HG02763 (cell line): Measurements from ENCODE around the gene GZMA.
"Not testable (repeated sequence)": the region's sequence is repeated elsewhere in the genome, so short reads cannot be mapped to it uniquely, and the experiment has no call there.

Experiments used
- ATAC-seq: cut with Tn5 transposase; IDR thresholded peaks from one replicate; pipeline ENCODE4 v1.9.1; 2021; ENCODE audit warnings: mild to moderate bottlenecking, moderate library complexity; ENCODE audit not compliant: unreplicated experiment

GZMA gene

DNA sequence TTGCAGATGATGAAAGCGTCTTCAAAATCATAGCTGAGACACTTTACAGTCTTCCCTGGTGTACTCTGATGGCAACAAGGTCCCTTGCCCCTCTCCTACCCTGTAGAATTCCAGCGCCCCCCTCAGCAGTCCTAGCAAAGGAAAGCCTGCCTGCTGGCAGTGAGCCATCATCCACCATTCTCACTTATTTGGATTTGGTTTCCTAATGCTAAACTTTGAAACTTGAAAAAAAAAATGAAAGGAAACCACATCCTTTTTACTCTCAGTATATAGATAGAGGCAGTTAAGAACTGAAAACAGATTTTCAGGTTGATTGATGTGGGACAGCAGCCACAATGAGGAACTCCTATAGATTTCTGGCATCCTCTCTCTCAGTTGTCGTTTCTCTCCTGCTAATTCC is at the start of gene GZMA:
Gene GZMA (plus strand): TSS at position 299 of the 400 bp plus-strand sequence. CDS start 37 bp downstream, at position 336.
- no peak for ATAC-seq

DNA sequence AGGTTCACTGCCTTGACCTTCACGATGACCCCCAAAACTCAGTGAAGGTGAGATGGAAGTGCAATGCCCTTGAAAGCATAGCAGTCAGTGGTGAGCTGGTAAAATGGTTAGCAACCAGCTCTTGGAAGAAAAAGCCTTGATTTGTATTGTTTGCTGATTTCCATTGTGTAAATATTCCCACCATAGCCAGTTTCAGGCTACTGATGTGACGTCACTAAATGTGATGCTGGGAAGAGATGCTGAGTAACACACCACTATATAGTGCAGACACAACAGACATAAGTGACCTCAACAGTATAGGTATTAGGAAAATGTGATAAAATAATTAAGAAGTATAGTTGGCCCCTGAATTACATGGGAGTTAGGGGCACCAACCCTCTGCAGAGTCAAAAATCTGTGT is 47.3 kb upstream of the GZMA start:
- ATAC-seq, result no peak

DNA sequence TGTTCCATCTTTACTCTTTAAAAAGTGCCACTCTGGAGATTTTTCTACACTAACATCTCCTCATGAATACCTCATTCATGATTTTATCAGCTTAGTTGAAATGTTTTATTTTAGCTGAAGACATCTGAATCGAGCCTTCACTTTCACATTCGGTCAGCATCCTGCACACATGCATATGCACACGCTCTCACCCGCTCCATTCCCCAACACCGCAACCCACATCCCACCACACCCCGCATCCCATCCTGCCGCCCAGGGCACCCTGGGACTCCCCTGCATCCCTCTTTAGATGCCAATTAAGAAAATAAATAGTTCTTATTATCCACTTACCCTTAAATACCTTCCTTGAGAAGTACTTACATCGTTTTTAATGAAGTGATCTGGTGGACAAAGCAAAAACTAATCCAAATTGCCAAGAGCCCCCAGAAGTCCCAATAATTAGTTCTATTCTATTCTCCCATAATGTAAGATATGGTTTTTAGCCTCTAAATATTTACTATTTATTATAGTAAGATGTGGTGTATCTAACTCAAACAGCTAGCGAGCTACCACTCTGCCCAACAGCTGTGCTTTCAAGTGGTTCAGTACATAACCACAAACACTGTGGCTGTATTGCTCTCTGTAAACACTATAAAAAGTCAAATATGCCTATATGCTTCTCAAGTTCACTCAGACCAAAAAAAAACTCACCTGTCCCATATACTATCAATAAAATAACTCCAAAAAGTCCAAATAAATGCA is 40.2 kb upstream of the GZMA start:
- no peak for ATAC-seq

DNA sequence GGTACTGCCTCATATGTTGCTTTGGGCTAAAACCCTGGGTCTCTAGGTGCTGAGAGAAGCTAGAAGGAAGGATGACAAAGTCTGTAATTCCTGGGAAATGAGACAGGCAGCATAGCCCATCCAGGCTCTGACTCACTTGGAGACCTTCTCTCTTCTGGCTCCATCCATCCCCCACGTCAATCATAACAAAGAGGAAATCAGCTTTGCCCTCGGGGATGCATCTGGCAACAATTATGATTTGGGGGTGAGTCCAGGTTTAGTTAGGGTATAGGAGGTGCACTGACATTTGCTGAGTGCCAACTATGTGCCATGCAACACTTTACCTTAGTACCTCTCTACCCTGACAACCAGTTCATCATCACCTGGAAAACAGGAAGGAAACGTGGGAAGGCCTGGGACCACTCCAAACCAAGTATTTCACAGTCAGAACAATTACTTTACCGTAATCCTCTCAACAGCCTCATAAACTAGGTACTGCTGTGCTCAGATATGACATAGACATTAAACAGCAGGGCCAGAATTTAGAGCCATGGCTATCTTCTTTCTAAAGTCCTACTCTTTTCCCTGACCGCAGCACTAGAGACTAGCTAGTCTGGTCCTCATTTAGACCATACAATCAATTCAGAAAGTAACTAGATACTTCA is 39.1 kb upstream of the GZMA start:
- ATAC-seq, result no peak

DNA sequence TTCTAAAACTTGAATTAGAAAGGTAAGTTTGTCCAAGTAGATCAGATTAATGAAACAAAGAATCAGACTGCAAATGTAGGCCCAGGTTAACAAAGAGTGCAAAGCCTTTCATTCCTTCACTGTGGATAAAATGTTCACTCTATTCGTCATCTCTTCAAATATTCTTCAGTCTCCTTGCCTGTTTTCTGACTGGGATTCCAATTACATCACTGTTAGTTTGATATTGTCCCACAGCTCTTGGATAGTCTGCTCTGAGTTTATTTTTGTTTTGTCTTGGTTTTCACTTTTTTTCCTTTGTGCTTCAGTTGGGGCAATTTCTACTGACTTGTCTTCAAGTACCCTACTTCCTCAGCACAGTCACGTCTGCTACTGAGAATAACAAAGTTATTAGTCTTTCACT is 38.5 kb upstream of the GZMA start:
- ATAC-seq, result no peak

DNA sequence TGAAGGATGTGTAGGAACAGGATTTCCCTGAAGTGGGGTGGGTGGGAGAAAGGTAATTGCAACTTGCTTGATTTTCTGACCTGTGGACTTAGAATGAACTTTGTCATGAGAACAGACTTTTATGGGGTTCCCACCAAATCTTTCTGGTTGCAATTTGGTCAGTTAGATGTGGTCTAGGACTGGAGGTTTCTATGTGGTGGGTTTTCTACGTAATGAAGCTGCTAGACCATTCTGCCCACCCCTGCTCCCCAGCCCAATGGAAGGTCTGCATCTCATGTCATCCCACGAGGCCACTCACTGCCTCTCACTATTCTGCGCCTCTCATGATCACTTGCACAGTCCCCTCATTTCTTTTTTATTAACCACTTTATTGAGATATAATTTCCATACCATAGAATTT is 37.9 kb upstream of the GZMA start:
- no peak for ATAC-seq

DNA sequence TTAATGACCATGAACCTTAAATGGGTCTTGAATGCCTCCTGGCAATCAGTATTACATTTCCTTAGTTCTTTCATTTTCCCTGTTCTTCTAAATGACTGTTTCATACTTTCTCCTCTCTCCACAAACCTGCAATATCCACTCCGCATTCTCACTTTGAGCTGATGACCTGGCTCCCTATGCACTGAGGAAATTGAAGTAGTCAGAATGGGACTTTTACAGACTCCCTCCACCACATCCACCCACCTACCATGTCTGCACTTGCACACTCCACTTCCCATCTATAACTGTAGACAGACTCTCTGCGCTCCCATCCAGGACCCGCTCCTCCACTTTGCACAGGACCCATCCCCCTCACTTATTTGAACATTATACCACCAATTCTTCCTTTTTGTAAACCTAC is 36.2 kb upstream of the GZMA start:
- no peak for ATAC-seq

DNA sequence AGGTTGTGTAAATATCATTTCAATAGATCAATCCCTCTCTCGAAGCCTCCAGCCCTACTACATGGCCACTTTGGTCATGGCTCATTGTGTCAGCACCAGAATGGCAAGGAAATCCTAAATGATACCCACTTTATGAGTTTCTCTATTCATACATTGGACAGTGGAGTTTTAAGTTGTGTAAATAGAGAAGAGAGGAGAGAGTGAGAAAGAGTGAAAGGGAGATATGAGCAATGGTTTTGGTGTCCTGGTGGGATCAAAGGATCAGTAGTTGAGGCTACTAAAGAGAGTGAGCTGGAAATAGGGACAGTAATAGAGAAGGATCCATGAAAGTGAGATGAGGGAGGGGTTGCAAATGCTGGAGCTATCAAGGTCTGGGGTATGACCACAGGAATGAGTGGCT is 31.5 kb upstream of the GZMA start:
- no peak for ATAC-seq

DNA sequence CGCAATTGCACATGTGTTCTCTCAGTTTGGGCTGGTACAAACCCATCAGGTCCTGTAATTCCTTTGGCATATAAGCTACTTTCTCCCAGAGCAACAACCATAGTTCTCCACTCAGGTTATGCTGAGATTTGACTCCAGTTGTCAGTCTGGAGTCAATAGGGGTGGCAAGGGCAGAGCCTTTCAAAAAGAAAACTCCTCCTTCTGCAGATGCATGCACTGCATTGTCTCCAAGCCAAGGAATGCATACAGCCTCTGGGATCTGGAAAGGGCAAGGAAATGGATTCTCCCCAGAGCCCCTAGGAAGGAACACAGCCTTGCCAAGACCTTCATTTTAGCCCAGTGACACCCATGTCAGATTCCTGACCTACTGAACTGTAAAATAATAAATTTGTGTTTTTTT is 31.0 kb upstream of the GZMA start:
- ATAC-seq, result no peak

DNA sequence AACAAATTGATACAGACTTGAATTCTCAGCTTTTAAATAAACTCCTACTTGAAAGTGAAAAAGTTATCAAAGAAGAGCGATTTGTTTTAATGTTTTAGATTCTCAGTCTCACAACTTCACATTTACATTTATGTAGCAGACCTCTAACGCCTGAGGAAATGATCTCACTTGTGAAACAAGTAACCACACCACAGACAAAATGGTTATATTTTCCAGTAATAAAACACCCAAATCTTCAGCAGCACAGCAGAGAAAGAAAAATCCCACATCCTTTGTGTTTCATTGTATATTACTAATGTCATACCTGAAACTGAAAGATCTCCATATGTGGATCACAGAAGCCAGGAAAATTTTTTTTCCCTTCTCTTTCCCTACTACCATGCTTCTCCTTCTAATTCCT is 29.8 kb upstream of the GZMA start:
- no peak for ATAC-seq

DNA sequence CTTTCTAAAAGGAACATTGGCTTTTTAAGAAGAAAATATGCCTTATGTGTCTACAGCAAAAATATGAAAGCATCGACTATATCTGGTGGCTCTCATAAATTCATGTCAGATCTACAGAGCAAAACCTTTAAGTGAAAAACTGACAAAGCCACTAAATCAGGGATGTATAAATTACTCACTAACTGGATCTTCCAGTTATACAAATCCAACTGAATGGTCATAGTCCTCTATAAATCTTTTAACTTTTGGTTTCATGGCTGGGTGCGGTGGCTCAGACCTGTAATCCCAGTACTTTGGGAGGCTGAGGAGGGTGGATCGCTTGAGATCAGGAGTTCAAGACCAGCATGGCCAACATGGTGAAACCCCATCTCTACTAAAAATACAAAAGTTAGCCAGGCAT is 29.2 kb upstream of the GZMA start:
- no peak for ATAC-seq

DNA sequence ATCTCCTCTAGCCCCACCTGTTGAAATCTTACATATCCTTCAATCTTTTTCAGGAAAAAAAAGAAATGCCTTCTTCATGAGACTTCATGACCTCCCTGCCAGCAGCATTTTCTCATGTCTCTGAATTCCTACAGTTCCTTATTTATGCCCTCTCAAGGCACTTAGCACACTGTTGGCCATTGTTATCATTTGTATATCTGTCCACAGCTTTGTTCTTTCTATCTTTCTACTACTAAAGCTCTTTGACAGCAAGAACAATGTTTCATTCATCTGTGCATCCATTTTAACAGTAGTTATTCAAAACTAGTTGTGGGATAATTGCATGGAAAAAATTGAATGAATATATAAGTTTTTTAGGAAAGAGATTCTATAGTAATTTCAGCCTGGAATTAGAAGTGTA is 20.9 kb upstream of the GZMA start:
- ATAC-seq, result no peak

DNA sequence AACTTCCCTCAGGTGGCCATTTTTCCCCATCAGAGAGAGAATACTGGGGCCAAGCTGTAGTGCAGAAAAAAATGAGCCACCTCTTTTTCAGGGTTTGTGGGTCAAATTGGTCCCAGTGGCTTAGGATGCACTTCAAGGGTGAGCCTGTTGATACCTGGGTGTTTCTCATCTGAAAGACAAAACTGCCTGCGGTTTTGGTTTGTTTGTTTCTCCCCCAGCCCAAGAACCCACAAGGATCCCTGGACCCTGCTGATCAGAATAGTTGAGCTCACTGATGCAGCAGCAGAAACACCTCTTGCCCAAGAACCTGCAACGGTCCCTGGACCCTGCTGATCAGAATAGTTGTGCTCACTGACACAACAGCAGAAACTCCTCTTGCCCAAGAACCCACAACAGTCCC is 13.1 kb upstream of the GZMA start:
- not testable (repeated sequence) for ATAC-seq

DNA sequence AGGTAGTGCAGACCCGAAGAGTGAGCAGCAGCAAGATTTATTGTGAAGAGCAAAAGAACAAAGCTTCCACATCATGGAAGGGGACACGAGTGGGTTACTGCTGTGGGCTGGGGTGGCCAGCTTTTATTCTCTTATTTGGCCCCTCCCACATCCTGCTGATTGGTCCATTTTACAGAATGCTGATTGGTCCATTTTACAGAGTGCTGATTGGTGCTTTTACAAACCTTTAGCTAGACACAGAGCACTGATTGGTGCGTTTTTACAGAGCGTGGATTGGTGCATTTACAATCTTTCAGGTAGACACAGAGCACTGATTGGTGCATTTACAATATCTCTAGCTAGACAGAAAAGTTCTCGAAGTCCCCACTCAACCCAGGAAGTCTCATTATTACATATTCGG is 11.4 kb upstream of the GZMA start:
- ATAC-seq, result not testable (repeated sequence)

DNA sequence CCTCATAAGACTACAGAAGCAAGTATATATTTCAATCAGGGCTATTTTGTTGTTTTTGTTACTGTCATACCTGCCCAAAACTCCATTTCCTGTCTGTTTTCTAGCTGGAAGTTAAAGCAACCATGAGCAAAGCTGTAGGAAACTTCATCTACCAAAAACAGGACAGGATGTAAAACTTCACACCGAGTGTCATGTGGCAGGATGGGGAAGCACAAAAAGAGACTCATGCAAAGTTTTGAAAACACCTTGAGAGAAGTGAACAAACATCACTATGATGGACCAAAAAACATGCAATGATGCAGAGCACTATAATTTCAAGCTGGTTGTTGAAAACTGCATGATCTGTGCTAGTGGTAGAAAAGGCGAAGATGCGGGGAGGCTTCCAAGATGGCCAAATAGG is 6.3 kb upstream of the GZMA start:
- no peak for ATAC-seq

DNA sequence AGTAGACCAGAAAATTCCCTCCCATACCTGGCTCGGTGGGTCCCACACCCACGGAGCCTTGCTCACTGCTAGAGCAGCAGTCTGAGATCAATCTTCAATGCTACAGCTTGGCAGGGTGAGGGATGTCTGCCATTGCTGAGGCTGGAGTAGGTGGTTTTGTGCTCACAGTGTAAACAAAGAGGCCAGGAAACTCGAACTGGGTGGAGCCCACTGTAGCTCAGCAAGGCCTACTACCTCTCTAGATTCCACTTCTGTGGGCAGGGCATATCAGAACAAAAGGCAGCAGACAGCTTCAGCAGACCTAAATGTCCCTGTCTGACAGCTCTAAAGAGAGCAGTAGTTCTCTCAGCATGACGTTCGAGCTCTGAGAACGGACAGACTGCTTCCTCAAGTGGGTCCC is 5.6 kb upstream of the GZMA start:
- ATAC-seq, result no peak

DNA sequence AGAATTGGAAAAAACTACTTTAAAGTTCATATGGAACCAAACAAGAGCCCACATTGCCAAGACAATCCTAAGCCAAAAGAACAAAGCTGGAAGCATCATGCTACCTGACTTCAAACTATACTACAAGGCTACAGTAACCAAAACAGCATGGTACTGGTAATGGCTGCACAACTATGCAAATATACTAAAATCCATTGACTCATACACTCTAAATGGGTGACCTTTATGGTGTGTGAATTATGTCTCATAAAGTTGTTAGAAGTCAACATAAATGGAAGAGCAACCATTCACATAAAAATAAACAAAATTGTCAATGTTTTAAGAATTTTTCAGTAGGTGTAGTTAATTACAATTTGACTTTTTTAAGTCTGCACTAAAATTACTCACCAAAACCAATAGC is 1.3 kb upstream of the GZMA start:
- ATAC-seq, result not testable (repeated sequence)

DNA sequence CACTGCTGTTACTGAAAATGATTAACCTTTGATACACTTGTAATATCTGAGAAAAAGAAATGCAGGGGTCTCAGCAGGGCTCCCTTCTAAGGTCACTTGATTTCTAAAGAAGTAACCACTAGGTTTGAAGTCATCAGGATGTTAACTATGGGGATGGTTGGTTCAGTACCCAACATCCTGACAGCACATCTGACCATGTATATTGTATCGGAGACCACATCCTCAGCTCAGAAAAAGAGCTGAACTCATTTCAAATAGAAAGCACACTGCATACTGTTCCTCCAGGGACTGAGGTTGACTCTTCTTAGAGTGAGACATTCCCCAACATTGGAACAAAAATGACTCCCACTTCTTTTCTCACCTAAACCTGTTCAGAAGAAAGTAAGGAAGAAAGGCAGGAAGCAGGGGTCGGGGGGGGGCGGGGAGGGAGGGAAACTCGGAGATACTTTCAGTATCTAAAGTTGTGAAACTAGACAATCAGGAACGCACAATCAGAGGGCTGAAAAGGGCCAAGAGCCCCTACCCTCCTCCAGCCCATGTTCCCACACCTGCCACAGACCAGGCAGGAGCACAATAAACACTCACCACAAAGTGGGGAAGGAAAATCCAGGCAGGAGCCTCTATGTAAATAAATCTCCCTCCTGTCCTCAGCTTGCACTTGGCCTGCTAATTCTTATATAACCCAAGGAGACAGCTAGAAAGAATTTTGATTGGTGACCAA is 730 bp upstream of the GZMA start:
- ATAC-seq, result no peak

DNA sequence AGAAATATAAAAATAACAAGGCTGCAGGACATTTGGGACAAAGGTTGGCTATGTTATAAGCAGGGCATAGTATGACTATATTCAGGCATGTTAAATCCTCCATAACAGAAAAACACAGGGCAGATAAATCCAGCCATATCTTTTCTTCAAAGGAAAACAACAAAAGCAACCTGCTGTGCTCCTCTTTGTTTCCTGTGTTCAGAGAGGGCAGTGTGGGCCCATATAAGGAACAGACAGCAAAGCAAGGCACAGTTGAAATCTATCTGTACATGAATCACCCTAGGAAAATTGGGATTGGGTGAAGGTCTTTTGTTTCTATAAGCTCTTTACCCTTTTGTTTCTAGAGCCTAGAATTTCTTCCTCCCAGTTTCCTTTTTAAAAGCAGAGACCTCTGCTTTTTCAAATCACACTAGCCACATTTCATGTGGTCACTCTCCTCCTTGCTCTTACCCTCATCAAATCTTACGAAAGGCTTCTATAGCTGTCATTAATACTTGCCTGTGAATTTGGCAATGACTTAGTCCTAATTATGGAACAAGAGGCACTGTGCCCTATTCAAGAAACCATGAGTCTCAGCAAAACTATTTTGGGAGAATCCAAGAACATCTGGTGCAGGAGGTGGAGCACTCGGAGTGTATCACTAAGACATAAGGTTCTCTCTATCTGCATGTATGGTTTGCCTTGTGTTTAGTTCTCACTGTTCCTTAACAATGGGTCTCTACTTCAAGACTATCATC is 1.8 kb downstream of the GZMA start:
- no peak for ATAC-seq

DNA sequence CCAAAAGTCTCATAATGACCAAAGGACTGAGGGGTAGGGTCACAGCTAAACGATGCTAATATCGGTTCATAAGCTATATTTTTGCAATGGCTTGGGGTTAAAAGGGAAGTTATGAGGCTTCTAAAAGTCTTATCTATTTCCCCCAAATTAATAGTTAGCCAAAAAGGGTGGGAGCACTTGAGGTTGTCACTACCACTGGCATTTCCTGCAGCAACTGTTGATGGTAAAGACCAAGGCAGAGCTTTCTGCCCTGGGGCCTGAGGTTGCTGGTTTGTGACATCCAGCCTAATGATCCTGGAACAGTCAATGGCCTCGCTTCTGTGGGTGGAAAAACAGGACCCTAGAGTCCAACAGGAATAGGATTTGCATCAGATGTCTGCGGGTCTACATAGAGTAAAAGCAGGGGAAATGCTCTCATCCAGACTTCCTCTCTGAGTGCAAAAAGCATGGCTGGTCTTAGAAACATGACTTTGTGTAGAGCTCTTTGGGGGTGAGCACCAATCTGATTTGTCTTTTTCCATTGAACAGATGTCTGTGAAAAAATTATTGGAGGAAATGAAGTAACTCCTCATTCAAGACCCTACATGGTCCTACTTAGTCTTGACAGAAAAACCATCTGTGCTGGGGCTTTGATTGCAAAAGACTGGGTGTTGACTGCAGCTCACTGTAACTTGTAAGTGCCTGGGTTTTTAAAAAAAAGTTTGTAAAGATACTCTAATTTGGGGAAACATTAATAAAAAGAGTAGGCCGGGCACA is 2.7 kb downstream of the GZMA start:
- ATAC-seq, result no peak

DNA sequence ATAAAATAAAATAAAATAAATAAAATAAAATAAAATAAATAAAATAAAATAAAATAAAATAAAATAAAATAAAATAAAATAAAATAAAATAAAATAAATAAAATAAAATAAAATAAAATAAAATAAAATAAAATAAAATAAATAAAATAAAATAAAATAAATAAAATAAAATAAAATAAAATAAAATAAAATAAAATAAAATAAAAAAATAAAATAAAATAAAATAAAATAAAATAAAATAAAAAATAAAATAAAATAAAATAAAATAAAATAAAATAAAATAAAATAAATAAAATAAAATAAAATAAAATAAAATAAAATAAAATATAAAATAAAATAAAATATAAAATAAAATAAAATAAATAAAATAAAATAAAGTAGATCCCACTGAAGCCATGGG is 3.5 kb downstream of the GZMA start:
- ATAC-seq, result not testable (repeated sequence)
